Right lobe of liver (tissue), 6 donors: ENCODE data around the gene GFAP. TPM values are rescaled to one million over a fixed set of nuclear protein-coding genes. Genes with fewer than 3 reads are reported as not detected.

Experiments used
- ATAC-seq, 4 donors: fragments of 200-7000 bp; cut with Tn5 transposase; one replicate each; pipeline ENCODE4 v1.9.1; 2020; ENCODE audit warnings: mild to moderate bottlenecking in 4 of 4, moderate library complexity in 4 of 4
- DNase-seq, 3 donors: peaks; one replicate each; pipeline ENCODE4 v3.0.0-alpha.2; 2020
- H3K27ac ChIP-seq, 3 donors: fragments of 200-600 bp; one replicate each; pipeline ENCODE4 v1.8.0; 2022
- H3K27me3 ChIP-seq, 2 donors: fragments of 200-600 bp; one replicate each; pipeline ENCODE4 v1.8.0; 2022
- H3K36me3 ChIP-seq, 4 donors: fragments of 200-600 bp; sonication (generic) in 1 of 4; one replicate each; pipeline versions ENCODE4 v1.5.1 to v1.8.0; 2017 to 2022; ENCODE audit warnings: control low read depth in 1 of 4
- H3K4me1 ChIP-seq, 4 donors: fragments of 200-600 bp; sonication (generic) in 1 of 4; one replicate each; pipeline versions ENCODE4 v1.5.1 to v1.8.0; 2017 to 2022; ENCODE audit warnings: control low read depth in 1 of 4
- H3K4me3 ChIP-seq, 3 donors: fragments of 200-600 bp; one replicate each; pipeline ENCODE4 v1.8.0; 2022
- H3K9me3 ChIP-seq, 4 donors: fragments of 200-600 bp; sonication (generic) in 1 of 4; one replicate each; pipeline versions ENCODE4 v1.5.1 to v1.8.0; 2017 to 2022; ENCODE audit warnings: control low read depth in 1 of 4
- POLR2A ChIP-seq: fragments of 450-650 bp; IDR thresholded peaks from one replicate; pipeline ENCODE4 v1.6.1; 2017; ENCODE audit warnings: antibody characterized with exemption, mild to moderate bottlenecking
- WGBS: methylation state at CpG from one replicate; pipeline ENCODE4 v1.1.6; 2018; ENCODE audit warnings: low coverage, low lambda C conversion rate; ENCODE audit not compliant: insufficient coverage; ENCODE audit errors: missing lambda C conversion rate; 5-methylcytosine and 5-hydroxymethylcytosine counted together
- intact Hi-C, 2 donors: fragments of 100-400 bp; cut with DNase I; formaldehyde crosslinking; loops; one replicate each; pipeline versions ENCODE4 v1.11.2 to v1.14.1; 2022
- total RNA-seq, 6 experiments: library from RNA; depleted of rRNA in 2 of 6; stranded (reverse); fragments of >200 nt in 2 of 6; fragmentation: NEBNext Ultra II Directional in 3 of 6; extraction: Animal tissue kit (Norgen Biotek cat#: 25700) in 3 of 6; gene quantifications; one replicate each; pipeline versions ENCODE4 v1.1.0 to v1.2.4, GENCODE V29; 2016 to 2023
- TF ChIP-seq, protein P1 (sequence below), 4 donors: fragments of 200-600 bp in 3 of 4; fragments of 450-650 bp in 1 of 4; IDR thresholded peaks; one replicate each; pipeline versions ENCODE4 v1.5.1 to v1.8.0; 2016 to 2022; ENCODE audit warnings: antibody characterized with exemption in 4 of 4, mild to moderate bottlenecking in 2 of 4
- donor health status: DM: no; HTN: yes; CAD: no.
- donor health status: DM: no; HTN: no; CAD: no.
- donor health status: DM: no; HTN: no; CAD: no.
- donor health status: DM: no; HTN: yes; CAD: no.
- donor health status: DM: no; HTN: yes; CAD: no.

The GFAP gene
- total RNA-seq, 6 experiments from 2014 or later = 0.18 to 0.50 (median 0.27) TPM

DNA sequence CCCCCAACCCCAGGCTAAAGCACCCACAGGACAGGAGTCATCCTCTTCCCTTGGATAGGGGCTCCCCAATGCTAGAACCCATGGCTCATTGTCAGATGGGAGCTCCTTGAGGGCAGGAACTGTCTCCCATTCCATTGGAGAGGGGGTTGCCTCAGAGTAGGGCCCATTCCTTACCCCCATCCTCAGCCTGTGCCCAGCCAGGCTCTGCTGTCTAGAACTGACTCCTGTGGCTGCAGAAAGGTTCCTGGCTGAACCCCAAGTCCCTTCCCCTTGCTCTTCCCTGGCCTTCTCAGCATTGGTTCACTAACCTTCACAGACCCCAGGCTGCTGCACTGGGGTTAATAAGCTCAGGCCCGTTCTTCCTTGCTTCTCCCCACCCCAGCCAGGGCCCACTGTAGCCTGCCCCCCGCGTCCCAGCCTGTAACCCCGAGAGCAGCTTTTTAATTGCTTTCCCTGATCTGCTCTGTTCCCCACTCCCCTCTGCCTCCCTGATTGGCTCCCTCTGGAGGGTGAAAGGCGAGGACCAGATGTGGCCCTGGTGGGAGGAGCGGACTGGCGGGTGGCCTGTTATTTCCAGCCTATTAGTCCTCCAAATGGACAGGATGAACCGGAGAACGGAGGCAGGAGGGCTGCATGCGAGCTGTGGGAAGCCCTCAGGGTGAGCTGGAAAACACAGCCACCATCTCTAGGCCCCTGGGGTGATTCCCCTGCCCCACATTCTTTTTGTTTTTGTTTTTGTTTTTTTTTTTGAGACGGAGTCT is 6.0 kb upstream of the GFAP start:
- WGBS = 60% methylated on average over 8 of the region's 11 CpGs
- intact Hi-C loops = loop anchor here in 1 of 2 donors (5.0 to 10.0 kb wide), 2 partner anchors 101 to 203 kb away; no protein-coding TSS in a partner anchor
- no peak for ATAC-seq

DNA sequence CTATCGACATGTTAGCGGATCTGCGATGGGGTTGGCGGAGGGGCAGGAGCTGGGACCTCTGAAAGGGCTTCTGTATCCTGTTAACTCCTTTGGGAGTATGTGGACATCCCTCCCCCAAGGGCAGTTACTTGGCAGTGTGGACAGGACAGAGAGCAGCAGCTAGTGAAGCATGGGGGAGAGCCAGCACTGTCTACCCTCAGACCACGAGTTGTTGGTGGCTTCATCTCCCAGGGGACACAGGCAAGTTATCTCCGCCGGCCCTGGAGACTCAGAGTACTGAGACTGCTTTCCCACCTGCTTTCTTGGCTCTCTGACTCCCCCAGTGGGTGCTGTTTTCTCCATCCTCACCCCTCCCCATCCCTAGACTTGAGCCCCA is 5.3 kb upstream of the GFAP start:
- WGBS = 69% methylated on average over 6 of the region's 7 CpGs
- no peaks in the 10 kb centered on the region for H3K27me3 ChIP-seq
- DNase-seq (peak in 1 of 3 donors; percentile 29), ATAC-seq (no peak)
- intact Hi-C loops = loop anchor here in 1 of 2 donors (5.0 to 10.0 kb wide), 2 partner anchors 102 to 204 kb away; no protein-coding TSS in a partner anchor
- no peaks in the 10 kb centered on the region for H3K4me1 ChIP-seq
- TF ChIP-seq, protein P1, sequence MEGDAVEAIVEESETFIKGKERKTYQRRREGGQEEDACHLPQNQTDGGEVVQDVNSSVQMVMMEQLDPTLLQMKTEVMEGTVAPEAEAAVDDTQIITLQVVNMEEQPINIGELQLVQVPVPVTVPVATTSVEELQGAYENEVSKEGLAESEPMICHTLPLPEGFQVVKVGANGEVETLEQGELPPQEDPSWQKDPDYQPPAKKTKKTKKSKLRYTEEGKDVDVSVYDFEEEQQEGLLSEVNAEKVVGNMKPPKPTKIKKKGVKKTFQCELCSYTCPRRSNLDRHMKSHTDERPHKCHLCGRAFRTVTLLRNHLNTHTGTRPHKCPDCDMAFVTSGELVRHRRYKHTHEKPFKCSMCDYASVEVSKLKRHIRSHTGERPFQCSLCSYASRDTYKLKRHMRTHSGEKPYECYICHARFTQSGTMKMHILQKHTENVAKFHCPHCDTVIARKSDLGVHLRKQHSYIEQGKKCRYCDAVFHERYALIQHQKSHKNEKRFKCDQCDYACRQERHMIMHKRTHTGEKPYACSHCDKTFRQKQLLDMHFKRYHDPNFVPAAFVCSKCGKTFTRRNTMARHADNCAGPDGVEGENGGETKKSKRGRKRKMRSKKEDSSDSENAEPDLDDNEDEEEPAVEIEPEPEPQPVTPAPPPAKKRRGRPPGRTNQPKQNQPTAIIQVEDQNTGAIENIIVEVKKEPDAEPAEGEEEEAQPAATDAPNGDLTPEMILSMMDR (IDR thresholded peaks at IDR 0.05) = no peak
- no peak for TF ChIP-seq POLR2A
- H3K27ac ChIP-seq = no peak overlapping the region
- no peaks in the 10 kb centered on the region for H3K36me3 ChIP-seq
- no peaks in the 10 kb centered on the region for H3K9me3 ChIP-seq
- H3K4me3 ChIP-seq = no peak overlapping the region

More for the DNA sequence above, 6.0 kb upstream of the GFAP start:
- no peaks in the 10 kb centered on the region for H3K36me3 ChIP-seq
- no peaks in the 10 kb centered on the region for H3K27me3 ChIP-seq
- DNase-seq = peak in 1 of 3 donors; percentile 40
- no peak overlapping the region for H3K4me3 ChIP-seq
- H3K4me1 ChIP-seq = no peaks in the 10 kb centered on the region
- no peak overlapping the region for H3K27ac ChIP-seq
- TF ChIP-seq, protein P1 (IDR thresholded peaks at IDR 0.05) = no peak
- no peak for TF ChIP-seq POLR2A
- H3K9me3 ChIP-seq = no peaks in the 10 kb centered on the region

DNA sequence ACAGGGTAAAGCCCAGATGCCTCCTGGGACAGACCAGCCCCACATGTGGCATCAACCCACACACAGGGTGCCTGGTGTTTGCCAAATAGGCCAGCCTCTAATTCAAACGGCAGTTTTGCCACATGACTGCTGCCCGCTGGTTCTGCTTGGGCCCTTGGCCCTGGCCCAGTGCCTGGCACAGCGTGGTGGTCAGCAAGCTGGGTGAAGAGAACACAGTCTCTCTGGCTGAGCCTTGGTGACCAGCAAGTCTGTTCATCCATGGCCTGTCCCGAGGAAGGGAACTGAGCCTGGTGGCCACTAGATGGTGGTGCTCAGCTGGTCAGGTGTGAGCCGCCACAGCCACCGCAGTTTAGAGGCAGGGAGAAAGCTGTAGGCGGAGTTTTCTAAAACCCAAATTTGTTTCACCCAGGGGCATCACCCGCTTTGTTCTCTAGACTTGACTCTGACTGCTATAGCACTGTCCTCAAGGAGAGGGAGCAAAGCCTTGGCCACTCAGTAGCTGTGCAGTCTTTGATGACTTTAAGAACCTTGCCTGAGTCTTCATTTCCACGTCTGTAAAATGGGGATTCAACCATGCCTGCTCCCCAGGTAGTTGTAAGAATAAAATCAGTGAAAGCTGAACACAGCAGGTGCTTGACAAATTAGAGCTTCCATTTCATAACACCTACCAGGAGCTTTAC is 4.7 kb upstream of the GFAP start:
- DNase-seq (peak; percentile 82 to 84 (median 84)), ATAC-seq (peak; percentile 93 to 98 (median 94))
- 15% methylated on average over 3 of the region's 9 CpGs for WGBS
- intact Hi-C loops = loop anchor here (2.0 to 10.0 kb wide), 3 partner anchors 101 to 205 kb away; no protein-coding TSS in a partner anchor
- H3K4me3 ChIP-seq = no peak overlapping the region
- no peaks in the 10 kb centered on the region for H3K9me3 ChIP-seq
- no peaks in the 10 kb centered on the region for H3K4me1 ChIP-seq
- no peak for TF ChIP-seq POLR2A
- TF ChIP-seq, protein P1 (IDR thresholded peaks at IDR 0.05) = peak; percentile 77 to 92 (median 88)
- no peaks in the 10 kb centered on the region for H3K36me3 ChIP-seq
- H3K27me3 ChIP-seq = no peaks in the 10 kb centered on the region
- H3K27ac ChIP-seq = no peak overlapping the region

DNA sequence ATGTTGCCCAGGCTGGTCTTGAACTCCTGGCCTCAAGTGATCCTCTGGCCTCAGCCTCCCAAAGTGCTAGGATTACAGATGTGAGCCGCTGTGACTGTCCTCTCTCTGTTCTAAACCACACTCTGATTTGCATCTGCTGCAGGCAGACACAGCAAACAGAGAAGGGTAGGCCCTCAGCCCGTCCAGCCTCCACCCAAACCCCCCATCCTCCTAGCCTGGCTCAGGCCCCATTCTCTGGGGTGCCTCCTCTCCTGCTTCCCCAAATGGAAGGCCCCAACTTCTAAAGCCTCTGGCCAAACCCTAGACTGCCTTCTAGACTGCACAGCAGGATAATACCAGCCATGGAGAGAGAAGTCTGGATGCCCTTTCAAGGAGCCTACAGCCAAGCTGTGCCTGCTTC is 4.1 kb upstream of the GFAP start:
- peak in 2 of 3 donors; percentile 13 to 30 for DNase-seq
- WGBS = 63% methylated on average over 2 of the region's 2 CpGs
- TF ChIP-seq POLR2A = no peak
- TF ChIP-seq, protein P1 (IDR thresholded peaks at IDR 0.05) = no peak

More for the DNA sequence above, 4.1 kb upstream of the GFAP start:
- Histone ChIP-seq H3K4me3 (no peak overlapping the region), H3K36me3 (no peaks in the 10 kb centered on the region), H3K27ac (no peak overlapping the region), H3K4me1 (no peaks in the 10 kb centered on the region), H3K9me3 (no peaks in the 10 kb centered on the region), H3K27me3 (no peaks in the 10 kb centered on the region)
- ATAC-seq = no peak
- intact Hi-C loops = loop anchor here in 1 of 2 donors (2.0 to 10.0 kb wide), 2 partner anchors 101 to 205 kb away; no protein-coding TSS in a partner anchor
